Activated CD8-positive, alpha-beta memory T cell treated with anti-CD3 and anti-CD28 coated beads, Interleukin-2, amount 50 U/mL, for 24 hours (primary cell): ENCODE data around the gene KNTC1.
A peak's percentile ranks its signal among the peaks of the same experiment; 100 is the strongest.
"Not testable (repeated sequence)": the region's sequence is repeated elsewhere in the genome, so short reads cannot be mapped to it uniquely, and the experiment has no call there.

Experiments used
- DNase-seq: peaks from one replicate; pipeline ENCODE4 v3.0.0-alpha.2; 2020; ENCODE audit errors: extremely low read depth

KNTC1 gene

GRCh38 chr12:122526683-122527477, at the start of gene KNTC1, which contains the start of gene RSRC2:
KNTC1 (plus strand) TSS chr12:122527249; CDS start chr12:122530064, 2,815 bp downstream.
RSRC2 (minus strand) TSS chr12:122526936; CDS start chr12:122526853, 83 bp downstream.
- DNase-seq = peak; percentile 98

- no peak for DNase-seq
Observed at GRCh38 chr12:122480753-122481152, 46.3 kb upstream of the KNTC1 start.

GRCh38 chr12:122481861-122482260, 45.2 kb upstream of the KNTC1 start:
- no peak for DNase-seq

GRCh38 chr12:122483969-122484368, 43.1 kb upstream of the KNTC1 start:
- DNase-seq = no peak

GRCh38 chr12:122484385-122484784, 42.7 kb upstream of the KNTC1 start:
- DNase-seq = not testable (repeated sequence)

- DNase-seq = not testable (repeated sequence)
Observed at GRCh38 chr12:122486360-122486759, 40.7 kb upstream of the KNTC1 start.

- no peak for DNase-seq
Observed at GRCh38 chr12:122486805-122487426, 40.1 kb upstream of the KNTC1 start.

- not testable (repeated sequence) for DNase-seq
Observed at GRCh38 chr12:122487807-122488206, 39.2 kb upstream of the KNTC1 start.

- DNase-seq = no peak
Observed at GRCh38 chr12:122489038-122489437, 38.0 kb upstream of the KNTC1 start.

- DNase-seq = no peak
Observed at GRCh38 chr12:122491991-122492390, 35.1 kb upstream of the KNTC1 start.

GRCh38 chr12:122493222-122493621, 33.8 kb upstream of the KNTC1 start:
- not testable (repeated sequence) for DNase-seq

- no peak for DNase-seq
Observed at GRCh38 chr12:122495258-122495657, 31.8 kb upstream of the KNTC1 start.

- no peak for DNase-seq
Observed at GRCh38 chr12:122499991-122500684, 26.9 kb upstream of the KNTC1 start.

- DNase-seq = peak; percentile 95
Observed at GRCh38 chr12:122500685-122501488, 26.2 kb upstream of the KNTC1 start, which contains the start of gene ZCCHC8. ZCCHC8 (minus strand) TSS chr12:122500932; CDS start chr12:122500840, 92 bp downstream.

- no peak for DNase-seq
Observed at GRCh38 chr12:122501489-122501989, 25.5 kb upstream of the KNTC1 start.

GRCh38 chr12:122503147-122503751, 23.8 kb upstream of the KNTC1 start:
- DNase-seq = no peak

- no peak for DNase-seq
Observed at GRCh38 chr12:122503783-122504590, 23.1 kb upstream of the KNTC1 start.

- DNase-seq = no peak
Observed at GRCh38 chr12:122505419-122506051, 21.5 kb upstream of the KNTC1 start.

- DNase-seq = no peak
Observed at GRCh38 chr12:122506393-122506938, 20.6 kb upstream of the KNTC1 start.
